AG09319 (cell line): ENCODE results near the gene NCKAP5.
A peak's percentile ranks its signal among the peaks of the same experiment; 100 is the strongest.

Experiments
- DNase-seq: peaks from one replicate; pipeline ENCODE4 v3.0.0-alpha.2; 2010; ENCODE audit warnings: low read depth; ENCODE audit errors: extremely low read depth
- CTCF ChIP-seq: IDR thresholded peaks from 2 replicates; pipeline ENCODE4 v1.5.1; 2011; ENCODE audit warnings: low read depth, mild to moderate bottlenecking, inconsistent platforms, low read length, moderate library complexity

The NCKAP5 gene

DNA sequence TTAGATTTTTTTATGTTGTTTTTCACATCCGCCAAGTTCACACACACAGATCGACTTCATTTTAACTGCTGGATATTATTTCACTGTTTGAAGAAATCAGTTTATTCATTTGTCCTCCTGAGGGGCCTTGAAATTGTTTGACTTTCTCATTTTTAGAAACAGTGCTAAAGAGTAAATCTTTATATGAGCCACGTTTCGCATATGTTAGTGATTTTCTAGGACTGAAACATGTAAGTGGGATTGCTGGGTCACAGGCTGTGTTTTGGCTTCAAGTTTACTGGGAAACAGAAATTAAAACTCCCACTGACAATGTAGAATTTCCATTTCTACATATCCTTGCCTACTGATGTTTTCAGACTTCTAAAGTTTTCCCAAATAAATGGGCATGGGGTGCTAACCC is 363.8 kb downstream of the NCKAP5 start:
- TF ChIP-seq CTCF: no peak
- peak; percentile 1 for DNase-seq

- peak; percentile 57 for DNase-seq
- no peak for TF ChIP-seq CTCF
Observed at GRCh38 chr2:133200684-133201421, 367.4 kb downstream of the NCKAP5 start.

GRCh38 chr2:133198678-133199077 is 369.6 kb downstream of the NCKAP5 start:
- no peak for DNase-seq
- TF ChIP-seq CTCF: no peak

- no peak for TF ChIP-seq CTCF
Observed at GRCh38 chr2:133197156-133197555, 371.1 kb downstream of the NCKAP5 start.

DNA sequence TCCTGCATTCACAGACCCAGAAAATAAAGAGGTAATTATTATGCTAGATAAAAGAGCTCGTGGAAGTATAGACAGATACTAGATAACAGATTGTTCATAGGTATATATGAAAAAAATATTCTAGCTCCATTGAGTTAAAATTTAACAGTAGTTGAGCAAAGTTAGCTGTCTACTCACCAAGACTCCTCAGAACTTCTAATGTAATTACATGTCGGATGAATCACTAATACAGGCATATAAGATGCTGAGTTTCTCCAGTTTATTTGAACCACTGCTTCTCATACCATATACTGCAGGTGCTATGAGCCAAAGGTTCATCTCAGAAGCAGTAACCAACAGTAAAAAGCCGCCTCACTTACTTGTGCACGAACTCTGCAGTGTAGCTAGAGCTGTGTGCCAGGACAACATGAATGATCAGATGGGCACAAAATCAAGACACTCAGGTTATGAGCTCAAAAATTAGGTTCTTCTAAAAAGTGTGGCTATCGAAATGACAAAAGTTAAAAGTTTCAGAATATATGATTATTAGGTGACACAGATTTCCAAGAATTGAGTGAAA is 373.4 kb downstream of the NCKAP5 start:
- TF ChIP-seq CTCF: no peak
- DNase-seq: no peak

More at GRCh38 chr2:133197156-133197555, 371.1 kb downstream of the NCKAP5 start:
- no peak for DNase-seq

DNA sequence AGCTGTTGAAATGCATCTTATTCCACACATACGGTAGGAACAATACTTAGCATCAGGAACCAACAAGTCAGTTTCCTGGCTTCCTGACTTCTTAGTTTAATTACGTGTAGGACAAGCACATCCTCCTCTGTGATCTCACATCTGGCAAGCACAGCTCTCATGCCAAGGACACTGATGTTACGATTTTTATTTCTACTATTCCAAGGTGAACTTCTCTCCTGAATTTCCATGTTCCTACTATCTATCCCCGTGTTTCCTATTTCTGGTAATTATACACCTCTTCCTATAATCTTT is 374.0 kb downstream of the NCKAP5 start:
- no peak for DNase-seq
- no peak for TF ChIP-seq CTCF

DNA sequence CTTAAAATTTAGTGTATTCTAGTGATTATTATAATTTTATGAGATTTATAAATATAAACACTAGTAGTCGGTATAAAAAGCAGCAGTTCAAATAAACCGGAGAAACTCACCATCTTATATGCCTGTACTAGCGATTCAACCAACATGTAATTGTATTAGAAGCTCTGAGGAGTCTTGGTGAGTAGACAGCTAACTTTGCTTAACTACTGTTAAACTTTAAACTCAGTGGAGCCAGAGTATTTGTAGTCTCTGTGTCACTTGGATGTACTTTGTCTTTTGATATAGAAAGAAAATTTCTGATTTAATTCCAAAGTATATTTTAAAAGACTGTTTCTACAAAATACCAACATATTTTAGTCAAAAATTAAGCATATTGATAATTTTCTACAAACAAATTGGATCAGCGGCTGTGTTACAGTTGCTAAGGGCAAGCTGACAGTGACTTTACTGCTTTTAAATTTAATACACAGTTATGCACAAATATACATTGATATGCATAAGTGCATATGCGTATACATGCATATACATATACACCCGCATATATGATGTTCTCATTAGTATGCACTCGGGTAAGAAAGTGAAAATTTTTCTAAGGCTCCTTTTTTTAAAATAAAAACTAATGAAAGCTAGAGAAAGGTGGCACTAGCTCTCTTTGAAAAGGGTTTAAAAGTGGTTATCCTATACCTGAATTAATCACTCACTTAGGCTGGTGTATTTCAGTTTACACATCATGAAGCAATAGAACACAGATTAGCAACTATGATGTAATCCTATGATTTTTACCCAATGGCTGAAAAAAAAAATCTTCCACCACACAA is 374.5 kb downstream of the NCKAP5 start:
- no peak for DNase-seq
- no peak for TF ChIP-seq CTCF
